GM21390 (cell line): ENCODE data around the gene KREMEN2.

Experiments
- ATAC-seq: cut with Tn5 transposase; IDR thresholded peaks from one replicate; pipeline ENCODE4 v1.9.1; 2021; ENCODE audit not compliant: unreplicated experiment

Gene KREMEN2

GRCh38 chr16:2964475-2965336, 631 bp downstream of the KREMEN2 start:
- ATAC-seq, result no peak

GRCh38 chr16:2966043-2966807, 2.1 kb downstream of the KREMEN2 start:
- ATAC-seq, result no peak

- ATAC-seq, result no peak
Measured at GRCh38 chr16:2966808-2967191, 2.7 kb downstream of the KREMEN2 start.

- ATAC-seq, result no peak
Measured at GRCh38 chr16:2967211-2967631, 3.1 kb downstream of the KREMEN2 start.

GRCh38 chr16:2967721-2968161, 3.7 kb downstream of the KREMEN2 start:
- no peak for ATAC-seq

- ATAC-seq, result no peak
Measured at GRCh38 chr16:2968368-2968737, 4.3 kb downstream of the KREMEN2 start.

GRCh38 chr16:2968738-2969544, 4.9 kb downstream of the KREMEN2 start, which contains the start of gene PAQR4:
Gene PAQR4, plus strand, starts transcription at chr16:2969348. Its CDS starts 327 bp downstream, at chr16:2969675.
- peak; percentile 68 for ATAC-seq

GRCh38 chr16:2969545-2970521, 5.8 kb downstream of the KREMEN2 start:
- peak; percentile 31 for ATAC-seq

- no peak for ATAC-seq
Measured at GRCh38 chr16:2970563-2970962, 6.5 kb downstream of the KREMEN2 start.

GRCh38 chr16:2971134-2971984, 7.3 kb downstream of the KREMEN2 start:
- no peak for ATAC-seq

- no peak for ATAC-seq
Measured at GRCh38 chr16:2971985-2972784, 8.1 kb downstream of the KREMEN2 start.

GRCh38 chr16:2973093-2973492, 9.0 kb downstream of the KREMEN2 start:
- ATAC-seq, result no peak

GRCh38 chr16:2973605-2974318, 9.7 kb downstream of the KREMEN2 start:
- no peak for ATAC-seq

- ATAC-seq, result no peak
Measured at GRCh38 chr16:2974319-2975056, 10.4 kb downstream of the KREMEN2 start.

- ATAC-seq, result no peak
Measured at GRCh38 chr16:2975161-2975795, 11.2 kb downstream of the KREMEN2 start.

- ATAC-seq, result no peak
Measured at GRCh38 chr16:2976201-2976600, 12.1 kb downstream of the KREMEN2 start.
